Cortex of kidney (tissue), 1 donor: ENCODE measurements around the gene MYO5B.
"Not testable (repeated sequence)": the region's sequence is repeated elsewhere in the genome, so short reads cannot be mapped to it uniquely, and the experiment has no call there.

Source experiments
- DNase-seq: peaks from one replicate; lab custom pipeline; 2025; lab: John Stamatoyannopoulos, UW

Gene MYO5B

DNA sequence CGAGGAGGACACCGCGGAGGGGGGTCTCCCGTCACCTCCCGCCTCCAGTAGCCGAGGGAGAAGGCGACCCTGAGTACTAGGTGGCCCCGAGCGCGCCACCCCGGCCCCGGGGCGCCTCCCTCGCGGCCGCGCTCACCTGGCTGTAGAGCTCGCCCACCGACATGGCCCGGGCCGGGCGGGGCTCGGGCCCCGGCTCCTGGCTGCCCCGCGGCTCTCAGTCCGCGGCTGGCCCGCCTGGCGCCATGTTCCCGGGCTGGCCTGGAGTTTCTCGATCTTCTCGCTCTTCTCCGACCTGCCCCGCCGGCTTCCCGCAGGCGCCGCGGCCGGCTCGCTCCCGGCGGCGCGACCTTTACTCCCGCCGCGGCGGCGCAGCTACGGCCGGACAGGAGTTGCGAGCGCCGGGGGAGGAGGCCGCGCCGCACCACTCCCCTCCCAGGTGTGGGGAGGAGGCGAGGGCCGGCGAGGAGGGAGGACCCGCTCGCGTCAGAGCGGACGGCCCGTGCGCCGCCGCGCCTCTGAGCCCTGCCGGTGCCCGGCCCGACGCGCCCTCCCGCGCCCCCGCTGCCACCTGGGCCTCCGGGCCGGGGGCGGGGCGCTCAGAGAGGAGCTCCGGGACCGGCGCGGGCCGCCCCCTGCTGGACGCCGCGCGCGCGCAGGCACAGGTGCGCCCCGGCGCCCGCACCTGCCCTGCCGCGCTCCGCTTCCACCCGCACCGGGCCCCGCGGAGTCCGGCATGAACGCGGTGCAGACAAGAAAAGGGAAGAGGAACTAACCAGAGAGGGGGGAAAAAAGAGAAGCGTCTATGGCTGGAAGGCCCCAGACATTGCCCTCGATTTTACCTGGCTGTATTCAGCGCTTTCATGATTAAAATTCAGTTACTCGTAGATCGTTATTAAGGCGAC is at the start of gene MYO5B:
Gene MYO5B, minus strand, starts transcription at position 517 of the 902 bp plus-strand sequence. Its CDS starts 354 bp downstream, at position 163.
- peak; percentile 41 for DNase-seq

DNA sequence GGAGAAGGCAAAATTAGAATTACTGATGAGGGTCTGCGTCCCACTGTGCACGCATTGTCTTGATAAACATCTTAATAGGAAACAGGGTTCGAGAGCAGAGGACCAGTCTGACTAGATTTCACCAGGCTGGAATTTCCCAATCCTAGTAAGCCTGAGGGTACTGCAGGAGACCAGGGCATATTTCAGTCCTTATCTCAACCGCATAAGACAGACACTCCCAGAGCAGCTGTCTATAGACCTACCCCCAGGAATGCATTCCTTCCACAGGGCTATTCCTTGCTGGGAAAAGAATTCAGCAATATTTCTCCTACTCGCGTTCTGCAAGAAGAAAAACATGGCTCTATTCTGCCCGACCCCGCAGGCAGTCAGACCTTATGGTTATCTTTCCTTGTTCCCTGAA is 46.8 kb upstream of the MYO5B start:
- not testable (repeated sequence) for DNase-seq

DNA sequence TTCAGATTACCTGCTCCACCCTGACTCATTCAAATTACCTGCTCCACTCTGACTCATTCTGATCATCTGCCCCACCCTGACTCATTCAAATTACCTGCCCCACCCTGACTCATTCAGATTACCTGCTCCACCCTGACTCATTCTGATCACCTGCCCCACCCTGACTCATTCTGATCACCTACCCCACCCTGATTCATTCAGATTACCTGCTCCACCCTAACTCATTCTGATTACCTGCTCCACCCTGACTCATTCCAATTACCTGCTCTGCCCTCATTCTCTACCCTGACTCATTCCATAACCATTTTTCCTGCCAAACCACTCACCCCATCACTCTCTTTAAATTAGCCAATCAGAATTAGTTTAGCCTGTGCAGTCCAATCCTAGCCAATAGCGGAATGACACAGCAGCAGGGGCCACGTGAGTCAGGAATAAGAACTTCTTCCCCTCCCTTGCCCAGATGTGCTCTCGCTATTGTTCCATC is 45.2 kb upstream of the MYO5B start:
- no peak for DNase-seq

DNA sequence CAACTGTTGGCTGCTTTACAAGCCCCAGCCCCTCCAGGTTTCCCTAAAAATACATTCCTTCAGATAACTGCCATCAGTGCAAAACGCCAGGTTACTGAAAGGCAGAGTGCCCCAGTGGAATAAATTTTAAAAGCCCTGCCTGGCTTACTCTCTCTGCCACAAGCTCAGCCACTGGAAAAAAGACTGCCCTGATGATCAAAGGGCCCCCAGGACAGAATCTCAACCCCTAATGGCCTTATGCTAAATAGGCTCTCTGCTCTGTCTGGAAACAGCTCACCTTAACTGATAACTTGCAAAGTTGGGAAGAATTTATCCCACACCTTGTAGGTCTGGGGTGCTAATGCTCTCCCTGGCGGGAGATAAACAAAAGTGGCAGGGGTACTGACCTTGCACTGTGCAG is 37.5 kb upstream of the MYO5B start:
- DNase-seq, result no peak

DNA sequence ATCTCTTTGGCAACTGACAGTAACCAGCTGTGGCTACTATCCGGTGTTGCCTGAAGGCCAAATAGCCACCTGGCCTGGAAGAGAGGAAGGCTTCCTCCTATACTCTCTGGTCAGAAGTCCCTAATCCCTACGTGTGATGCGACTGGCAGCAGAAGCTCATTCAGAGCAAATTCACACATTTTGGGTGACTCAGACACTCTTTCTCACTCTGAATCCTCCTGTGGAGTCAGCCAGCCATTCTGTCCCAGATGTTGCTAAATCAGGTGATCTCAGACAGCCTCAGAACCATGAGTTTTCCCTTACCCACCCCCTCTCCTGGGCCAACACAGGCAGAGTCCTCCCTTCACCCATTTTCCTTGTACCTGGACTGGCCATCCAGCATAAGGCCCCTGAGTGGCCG is 36.7 kb upstream of the MYO5B start:
- no peak for DNase-seq

DNA sequence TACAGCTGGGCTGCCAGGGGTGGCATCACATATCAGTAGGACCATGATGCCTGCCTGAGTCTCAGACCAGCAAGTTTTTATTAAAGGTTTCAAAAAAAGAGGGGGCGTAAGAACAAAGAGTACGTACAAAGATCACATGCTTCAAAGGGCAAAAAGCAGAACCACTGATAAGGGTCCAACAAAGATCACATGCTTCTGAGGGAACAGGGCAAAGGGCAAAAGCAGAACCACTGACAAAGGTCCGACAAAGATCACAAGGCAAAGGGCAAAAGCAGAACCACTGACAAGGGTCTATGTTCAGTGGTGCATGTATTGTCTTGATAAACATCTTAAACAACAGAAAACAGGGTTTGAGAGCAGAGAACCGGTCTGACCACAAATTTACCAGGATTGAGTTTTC is 25.3 kb upstream of the MYO5B start:
- DNase-seq, result not testable (repeated sequence)

DNA sequence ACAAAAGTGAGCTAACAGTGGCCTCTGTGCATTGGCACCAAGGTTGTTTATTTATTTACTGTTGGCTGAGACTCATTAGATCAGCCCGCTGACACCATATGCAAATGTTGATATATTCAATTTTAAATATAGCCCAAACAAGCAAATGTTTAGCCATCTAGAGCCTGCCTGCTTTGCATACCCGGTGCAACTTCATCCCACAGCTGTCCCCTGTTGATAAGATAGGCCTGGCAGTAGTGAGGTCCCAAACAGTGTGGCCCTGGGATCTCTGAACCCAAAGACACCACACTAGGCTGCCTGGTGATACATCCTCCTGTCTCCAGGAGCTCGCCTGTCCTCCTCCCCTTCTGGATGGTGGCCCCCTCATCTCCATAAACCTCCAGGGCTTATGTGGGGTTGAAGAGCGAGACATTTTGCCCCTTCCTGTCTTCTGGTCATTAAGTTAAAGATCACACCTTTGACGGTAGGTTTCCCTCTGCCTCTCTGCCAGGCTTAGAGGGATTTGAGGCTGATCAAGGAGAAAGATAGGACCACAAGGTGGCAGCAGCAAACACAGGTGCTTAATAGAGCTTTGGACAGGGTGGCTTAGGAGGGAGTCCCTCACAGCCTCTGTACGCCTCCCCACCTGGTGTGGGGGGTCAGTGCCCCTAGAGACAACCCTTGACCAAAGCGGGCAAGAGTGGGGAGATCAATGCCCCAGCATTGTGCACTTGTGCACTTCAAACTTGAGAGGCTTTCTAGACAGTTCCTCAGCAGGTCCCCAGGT is 23.7 kb upstream of the MYO5B start:
- DNase-seq, result no peak

DNA sequence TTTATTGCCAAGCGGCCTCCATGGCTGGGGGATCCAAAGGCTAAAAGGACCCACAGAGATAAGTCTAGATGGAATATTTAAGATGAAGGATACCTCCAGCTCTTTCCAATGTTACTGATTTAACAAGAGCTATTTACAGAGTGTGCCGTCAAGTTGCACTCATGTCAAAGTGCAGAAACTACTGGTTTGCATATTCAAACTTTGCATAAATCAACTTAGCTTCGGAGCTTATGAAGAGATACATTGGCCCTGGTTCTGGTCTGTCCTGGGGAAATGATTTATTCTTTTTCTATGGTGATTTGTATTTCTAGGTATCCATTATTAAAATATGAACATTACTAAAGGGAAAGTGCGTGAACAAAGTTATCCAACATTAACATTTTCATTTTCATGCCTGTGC is 14.4 kb upstream of the MYO5B start:
- no peak for DNase-seq

DNA sequence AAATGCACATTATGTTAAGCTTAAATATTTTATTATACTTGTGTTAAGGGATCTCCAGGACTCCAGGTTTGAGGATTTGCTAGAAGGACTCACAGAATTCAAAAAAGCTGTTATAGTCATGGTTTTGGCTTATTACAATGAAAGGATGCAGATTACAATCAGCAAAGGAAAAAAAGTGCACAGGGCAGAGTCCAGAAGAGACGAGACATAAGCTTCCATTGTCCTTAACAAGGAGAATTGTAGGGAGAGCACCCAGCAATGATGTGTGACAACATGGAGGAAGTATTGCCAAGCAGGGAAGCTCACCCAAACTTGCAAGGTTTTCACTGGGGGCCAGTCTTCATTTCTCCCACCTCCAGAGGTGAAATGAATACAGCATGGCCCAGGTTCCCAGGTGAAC is 12.8 kb upstream of the MYO5B start:
- DNase-seq, result no peak

DNA sequence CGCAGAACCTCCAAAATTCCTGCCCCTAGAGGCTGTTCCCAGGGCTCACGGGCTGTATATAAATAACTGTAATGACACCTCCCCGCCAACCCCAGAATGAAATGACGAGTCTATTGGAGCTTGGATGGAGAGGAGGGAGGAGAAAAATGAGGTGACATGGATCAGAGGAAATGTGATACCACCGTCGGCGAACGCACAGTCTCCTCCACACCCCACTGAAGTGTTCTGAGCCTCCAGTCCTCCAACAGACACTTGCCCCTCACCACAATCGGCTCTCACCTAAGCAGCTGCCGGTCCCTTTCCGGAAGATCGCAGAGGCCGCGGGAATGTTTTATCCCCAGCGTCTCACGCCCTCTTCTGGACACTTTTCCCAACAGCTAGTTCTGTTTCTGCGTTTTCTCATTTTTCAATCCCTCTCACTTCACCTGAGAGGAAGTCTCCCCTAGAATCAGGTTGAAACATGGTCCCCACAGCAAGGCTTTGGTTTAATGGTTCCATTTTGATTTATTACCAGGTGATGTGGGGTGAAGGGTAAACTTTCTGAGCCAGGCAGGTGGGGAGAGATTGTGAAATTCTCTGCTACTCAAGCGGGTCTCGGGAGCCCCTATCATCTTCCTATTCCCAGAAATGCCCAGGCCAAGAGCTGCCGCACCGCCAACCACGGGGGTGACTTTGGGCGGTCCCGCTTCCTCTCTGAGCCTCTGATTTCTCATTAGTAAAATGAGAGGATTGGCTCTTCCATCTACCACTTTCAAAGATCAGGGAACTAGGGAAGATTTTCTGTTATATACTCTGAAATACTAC is 9.1 kb upstream of the MYO5B start:
- DNase-seq, result no peak

DNA sequence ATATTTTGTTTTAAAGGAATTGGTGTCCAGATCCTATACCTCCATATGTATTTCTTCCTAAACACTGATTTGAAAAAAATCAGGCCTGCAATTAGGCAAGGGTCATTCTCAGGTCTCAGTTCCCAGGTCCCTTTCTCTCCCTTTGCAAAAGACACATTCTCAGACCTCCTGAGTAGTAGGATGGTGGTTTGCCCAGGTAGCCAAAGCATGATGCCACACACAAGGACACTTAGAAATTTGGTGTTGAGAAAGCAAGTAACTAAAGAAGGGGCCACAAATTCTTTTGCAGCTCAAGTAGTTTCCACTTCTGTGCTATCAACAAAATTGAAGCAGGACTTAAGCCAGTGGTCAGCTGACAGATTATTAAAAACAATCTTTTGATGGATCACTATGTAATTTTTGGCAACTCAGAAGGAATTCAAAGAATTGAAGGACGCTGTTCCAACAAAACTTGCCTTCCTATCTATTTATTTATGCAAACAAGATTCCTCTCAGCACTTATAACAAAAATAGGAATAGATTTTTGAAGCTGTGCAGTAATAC is 6.6 kb upstream of the MYO5B start:
- DNase-seq, result no peak

DNA sequence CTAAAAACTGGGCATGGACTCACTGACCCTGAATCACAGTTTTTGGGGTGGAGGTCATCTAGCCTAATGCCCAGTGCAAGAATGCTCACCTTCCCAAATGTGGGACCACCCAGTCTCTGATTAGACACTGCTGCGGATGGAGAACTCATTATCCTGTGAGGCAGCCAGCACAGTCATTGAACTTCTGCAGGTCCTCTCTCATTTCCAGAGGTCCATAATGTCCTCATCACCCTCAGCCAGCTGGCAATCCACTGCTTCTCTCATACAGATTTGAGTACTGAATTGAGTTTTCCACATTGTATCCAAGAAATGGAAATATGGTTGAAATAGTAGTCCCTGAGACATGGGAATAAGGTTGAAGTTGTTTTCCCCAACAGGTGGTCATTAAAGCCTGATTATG is 5.0 kb upstream of the MYO5B start:
- DNase-seq, result no peak

DNA sequence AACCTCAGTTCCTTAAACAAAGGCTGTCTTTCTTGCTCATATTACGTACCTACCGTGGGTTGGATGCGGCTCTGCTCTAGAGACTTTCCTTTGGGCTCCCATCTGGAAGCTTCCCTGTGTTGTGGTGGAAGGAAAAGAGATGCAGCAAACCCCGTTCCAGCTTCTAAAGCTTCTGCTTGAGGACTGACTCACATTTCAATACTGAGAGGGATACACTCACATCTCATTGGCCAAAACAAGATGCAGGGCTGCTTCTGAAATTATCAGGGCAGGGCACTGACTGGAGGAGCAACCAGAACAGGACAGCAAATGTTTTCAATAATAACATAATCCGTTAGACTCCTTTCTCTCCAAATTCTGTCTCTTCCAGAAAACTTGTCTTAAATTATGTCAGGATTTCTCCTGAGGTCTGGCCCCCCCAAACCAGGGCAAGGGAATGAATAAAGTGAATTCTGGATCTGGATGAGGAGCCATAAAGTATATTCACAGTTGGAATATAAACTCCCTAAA is 4.5 kb upstream of the MYO5B start:
- no peak for DNase-seq

DNA sequence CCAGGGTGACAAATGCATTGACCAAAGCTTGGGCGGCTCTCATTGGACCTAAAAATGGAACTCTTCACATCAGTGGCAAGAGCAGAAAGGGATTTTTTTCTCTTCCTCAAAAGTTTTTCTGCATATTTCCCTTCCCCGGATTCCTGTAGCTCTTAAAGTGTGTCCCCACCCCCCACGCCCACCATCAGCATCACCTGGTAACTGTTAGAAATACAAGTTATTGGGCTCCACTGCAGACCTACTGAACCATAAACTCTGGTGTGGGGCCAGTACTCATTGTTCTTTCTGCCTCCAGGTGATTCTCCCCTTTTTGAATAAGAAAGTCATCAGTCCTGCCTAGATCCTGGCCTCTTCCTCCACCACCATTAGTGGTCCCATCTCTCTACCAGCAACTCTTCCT is 1.3 kb upstream of the MYO5B start:
- DNase-seq, result no peak

DNA sequence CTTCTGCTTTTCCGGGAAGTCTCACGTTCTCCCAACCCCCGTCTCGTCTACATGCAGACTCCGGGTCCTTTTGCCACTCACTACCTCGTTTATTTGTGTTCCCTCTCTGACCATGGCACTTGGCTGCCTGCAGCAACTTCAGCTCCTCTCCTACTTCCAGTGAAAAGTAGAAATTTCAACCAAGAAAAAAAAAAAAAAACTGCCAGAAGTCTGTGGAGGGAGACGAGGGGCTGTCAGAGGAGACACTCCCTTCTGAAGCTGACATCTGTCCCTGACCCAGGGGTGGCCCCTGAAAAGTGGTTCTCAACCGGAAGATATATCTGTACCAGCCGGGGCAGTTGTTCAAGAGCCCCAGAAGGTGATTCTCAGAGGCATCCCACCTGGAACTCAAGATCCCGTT is 742 bp upstream of the MYO5B start:
- DNase-seq, result no peak

DNA sequence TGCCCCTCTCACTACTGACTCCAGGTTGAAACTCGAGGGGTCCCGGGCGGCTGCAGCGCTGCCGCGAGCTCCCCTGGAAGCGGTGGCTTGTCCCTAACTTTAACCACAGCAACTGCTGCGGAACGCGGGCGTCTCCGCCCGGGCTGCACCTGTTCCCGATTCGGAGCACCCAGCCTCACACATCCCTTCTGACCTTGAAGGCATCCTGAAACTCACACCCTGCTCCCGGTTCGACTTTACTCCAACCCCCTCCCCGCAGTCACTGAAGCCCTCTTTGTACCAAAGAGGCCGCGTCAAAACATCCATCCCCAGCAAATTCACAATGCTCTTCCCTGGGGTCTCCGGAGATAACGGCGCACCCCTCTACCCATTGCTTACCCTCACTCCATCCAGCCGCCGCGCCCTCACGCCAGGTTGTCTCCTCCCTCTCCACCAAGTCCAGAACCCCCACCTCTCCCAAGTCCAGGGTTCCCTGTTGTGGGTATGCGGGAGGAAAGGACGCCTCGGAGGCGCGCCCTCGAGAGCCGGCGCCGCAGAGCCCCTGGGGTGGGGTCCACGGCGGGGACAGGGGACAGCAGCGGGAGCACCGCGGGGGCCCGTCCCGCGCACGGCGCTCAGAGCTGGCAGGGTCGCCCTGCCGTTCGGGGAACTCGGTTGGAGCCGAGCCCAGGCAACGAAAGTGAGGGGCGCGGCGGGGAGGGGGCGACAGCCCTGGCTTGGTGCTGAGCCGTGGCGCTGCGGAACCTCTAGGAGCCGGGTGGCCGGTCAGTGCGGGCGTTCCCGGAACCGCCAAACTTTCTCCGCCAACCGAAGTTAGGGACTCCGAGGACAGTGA is 934 bp downstream of the MYO5B start:
- DNase-seq, result peak; percentile 27

DNA sequence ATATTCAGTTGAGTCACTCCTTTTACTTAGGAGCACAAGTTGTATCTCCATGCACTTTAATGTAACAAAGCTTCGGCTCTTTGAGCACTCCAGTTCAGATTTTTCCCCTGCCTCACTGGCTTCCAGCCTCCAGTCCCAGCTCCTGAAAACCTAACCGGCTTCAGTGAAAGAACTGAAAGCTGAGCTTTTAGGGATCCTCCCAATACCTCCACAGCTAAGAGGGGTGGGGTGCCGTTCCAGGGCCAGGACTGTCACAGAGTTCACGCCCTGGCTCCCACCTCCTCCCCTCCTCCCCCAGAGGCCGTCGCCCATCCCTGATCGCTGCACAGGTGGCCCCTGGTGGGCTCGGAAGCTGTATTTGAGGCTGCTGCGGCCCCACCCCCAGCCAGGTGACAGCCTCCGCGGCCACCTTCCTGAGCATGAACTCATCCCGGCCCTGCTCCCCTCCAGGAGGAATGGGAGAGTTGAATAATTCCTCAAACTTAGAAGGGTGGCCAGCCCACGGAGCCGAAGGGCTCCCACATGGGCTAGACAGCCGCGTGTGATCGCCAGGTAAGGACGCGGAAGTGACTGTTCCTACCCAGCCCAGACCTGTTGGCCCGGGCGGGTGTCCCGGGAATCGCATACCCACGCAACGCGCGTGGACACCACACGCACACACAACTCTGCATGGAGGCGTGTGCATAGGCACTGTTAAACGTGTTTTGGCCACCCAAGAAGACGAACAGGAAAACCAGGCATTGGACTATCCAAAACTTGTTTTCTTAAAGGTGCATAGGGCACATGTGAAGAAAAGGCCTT is 1.8 kb downstream of the MYO5B start:
- no peak for DNase-seq

DNA sequence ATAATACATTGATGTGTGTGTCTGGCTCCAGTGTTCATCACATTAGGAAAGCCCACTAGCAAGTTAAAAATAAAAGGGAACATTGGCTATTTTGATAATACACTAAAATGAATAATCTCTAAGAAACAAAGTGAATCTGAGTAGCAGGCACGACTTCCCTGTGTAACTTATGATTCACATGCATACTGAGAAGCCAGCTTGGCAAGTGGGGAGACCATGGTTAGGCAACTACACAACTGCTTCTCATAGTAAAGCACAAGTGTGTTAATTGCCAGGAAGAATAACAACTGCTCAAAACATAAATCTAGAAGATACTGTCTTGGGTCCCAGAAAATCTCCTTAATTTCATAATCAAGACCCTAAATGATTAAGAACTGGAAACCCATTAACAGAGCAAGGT is 4.0 kb downstream of the MYO5B start:
- no peak for DNase-seq

DNA sequence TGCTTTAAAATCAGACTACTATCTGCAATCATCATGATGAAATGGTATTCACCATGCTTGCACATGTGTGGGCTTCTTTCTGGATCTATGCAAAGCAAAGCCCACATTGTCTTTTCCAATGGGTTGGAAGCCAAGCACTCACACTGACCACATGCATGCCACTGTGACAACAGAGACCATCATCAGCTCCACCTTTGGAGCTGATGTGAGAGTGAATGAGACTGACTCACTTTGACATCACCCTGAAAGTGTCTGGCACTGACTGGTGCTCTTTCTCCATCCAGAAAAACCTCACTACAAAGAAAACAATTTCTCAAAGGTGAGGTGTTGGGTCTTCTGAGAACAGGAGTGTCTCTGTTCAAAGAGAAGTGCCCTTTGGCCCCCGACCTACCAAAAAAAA is 4.7 kb downstream of the MYO5B start:
- no peak for DNase-seq

DNA sequence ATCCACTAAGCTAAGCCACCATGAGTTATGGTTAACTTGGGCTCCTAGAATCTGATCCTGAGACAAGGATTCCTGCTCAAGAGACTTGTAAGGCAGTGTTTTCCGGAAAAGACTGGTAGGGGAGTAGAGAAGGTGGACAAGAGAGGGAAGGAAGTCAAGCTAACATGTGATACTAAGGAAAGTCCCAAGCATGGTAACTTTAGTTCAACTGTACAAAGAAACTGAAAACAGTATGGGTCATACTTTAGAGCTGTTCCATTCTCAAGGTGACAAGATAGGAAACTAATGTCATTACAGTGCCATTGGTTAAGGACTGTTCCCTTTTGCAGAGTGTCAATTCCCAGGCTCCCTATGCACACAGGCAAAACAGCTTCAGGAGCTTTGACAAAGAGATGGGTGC is 5.8 kb downstream of the MYO5B start:
- no peak for DNase-seq
